Right ventricle myocardium superior (tissue), 1 donor: ENCODE measurements around the gene ZNF768. TPM values are rescaled to one million over a fixed set of nuclear protein-coding genes. Genes with fewer than 3 reads are reported as not detected.
A peak's percentile ranks its signal among the peaks of the same experiment; 100 is the strongest.

Source experiments
- ATAC-seq: fragments of 200-7000 bp; cut with Tn5 transposase; one replicate; pipeline ENCODE4 v1.9.1; 2020; ENCODE audit warnings: mild to moderate bottlenecking; ENCODE audit not compliant: poor library complexity
- DNase-seq: peaks from one replicate; pipeline ENCODE4 v3.0.0-alpha.2; 2020
- intact Hi-C: fragments of 100-400 bp; cut with DNase I; formaldehyde crosslinking; loops from one replicate; pipeline ENCODE4 v1.11.2; 2022
- long read RNA-seq: library from polyadenylated mRNA; unstranded; transcript quantifications from one replicate; pipeline ENCODE4 v2.0.0, GENCODE V29; 2021
- total RNA-seq: library from RNA; stranded (reverse); fragmentation: NEBNext Ultra II Directional; extraction: Animal tissue kit (Norgen Biotek cat#: 25700); gene quantifications from one replicate; pipeline ENCODE4 v1.2.1, GENCODE V29; 2021
- donor health status: DM: no; HTN: yes; CAD: no; lungs with severe emphysema.

ZNF768 gene
- total RNA-seq = 71.7 TPM
- long read RNA-seq, transcript ZNF768-201 (2 exons, 2,315 nt) = major isoform, 28 of 54 reads
- long read RNA-seq, partial matches to known transcripts = 0 of 54 reads
- long read RNA-seq, other reads (novel, unspliced or antisense) = 26 of 54 reads

DNA sequence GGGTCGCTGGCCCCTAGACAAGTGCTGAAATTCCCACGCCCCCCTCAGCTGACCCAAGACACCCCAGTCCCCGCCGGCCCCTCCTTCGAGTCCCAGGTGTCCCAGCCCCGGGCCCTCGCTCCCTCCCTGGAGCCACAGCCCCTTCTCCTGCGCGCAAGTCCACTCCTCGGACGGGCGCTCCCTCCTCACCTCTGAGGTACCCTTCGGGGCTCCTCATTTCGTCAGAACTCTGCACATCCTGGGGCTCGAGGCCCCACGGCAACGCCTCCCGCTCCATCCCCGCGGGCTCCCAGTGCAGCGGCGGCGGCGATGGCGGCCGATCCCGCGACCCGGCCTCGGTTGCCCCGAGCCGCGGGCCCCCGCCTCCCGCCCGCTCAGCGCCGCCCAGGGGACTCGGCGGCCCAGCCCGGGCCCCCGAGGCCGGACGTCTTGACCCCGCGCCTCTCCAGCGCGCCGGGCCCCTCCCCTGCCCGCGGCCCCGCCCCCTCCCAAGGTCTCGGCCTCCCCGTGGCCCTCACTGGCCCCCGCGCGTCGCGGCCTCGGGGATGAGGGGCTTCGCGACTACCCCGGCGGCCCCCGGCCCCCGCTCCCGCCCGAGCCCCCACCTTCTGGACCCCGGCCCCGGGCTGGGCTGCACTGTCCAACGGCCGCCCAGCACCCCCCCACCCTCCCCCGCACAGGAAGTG, at the start of gene ZNF768:
TSS of gene ZNF768 (minus strand) at position 430 of the 686 bp plus-strand sequence. CDS start at position 277, 153 bp downstream.
- intact Hi-C loops = loop anchor here (5.0 to 10.0 kb wide), 2 partner anchors 46 to 81 kb away; partner anchors contain the start of genes SEPHS2 and ZNF688
- ATAC-seq = peak; percentile 68
- DNase-seq = peak; percentile 65

DNA sequence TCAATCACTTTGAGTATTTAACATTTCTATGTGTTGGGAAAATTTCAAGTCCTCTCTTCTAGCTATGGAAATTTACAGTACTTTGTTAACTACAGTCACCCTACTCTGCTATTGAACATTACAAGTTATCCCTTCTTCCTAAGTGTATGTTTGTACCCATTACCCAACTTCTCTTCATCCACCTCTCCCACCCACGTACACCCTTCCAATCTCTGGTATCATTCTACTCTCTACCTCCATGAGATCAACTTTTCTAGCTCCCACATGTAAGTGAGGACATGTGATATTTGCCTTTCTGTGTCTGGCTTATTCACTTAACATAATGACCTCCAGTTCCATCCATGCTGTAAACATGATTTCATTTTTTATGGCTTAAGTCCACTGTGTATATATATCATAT, 48.3 kb upstream of the ZNF768 start:
- intact Hi-C loops = loop anchor here (5.0 kb wide), 1 partner anchor 47 kb away; the partner anchor contains the start of gene ZNF768
- ATAC-seq = no peak
- no peak for DNase-seq

DNA sequence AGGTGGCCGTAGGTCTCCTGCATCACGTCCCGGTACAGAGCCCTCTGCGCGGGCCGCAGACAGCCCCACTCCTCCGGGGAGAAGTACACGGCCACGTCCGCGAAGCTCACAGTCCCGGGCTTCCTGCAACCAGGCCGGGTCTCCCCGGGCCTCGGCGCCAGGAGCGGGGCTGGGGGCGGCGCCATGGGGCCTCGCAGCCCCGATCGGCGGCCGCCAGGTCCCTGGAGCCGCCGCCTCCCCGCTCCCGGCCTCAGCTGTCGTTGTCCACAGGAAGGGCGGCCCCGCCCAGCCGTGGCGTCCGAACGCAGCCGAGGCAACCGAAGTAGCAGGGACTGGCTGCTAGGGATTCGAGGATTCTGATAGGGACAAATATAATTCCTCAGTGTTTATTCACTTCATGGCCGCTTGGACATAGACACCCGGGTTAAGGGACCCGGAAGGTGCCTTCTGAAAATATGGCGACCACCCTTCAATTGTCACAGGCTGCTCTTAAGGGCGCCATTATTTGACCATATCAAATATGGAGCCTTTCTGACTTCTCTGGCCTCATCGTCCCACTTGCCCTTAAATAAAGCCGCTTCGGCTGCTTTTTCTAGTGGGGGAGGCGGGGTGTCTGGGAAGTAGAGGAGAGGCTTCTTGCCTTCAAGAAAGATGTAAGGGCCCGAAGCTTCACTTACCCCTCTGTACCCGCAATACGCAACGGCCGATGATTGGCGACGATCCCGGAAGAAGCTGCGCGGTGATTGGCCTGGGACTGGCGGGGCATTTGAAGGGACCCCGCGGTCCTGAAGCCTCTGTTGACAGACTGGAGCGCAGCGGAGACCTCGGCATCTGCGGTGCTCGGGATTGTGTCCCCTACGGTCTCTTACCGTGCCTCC, 45.3 kb upstream of the ZNF768 start, which contains the start of gene ZNF688:
TSS of gene ZNF688 (minus strand) at position 270 of the 878 bp plus-strand sequence. CDS start at position 185, 85 bp downstream.
- peak; percentile 96 for DNase-seq
- intact Hi-C loops = loop anchor here (5.0 kb wide), 1 partner anchor 44 kb away; the partner anchor contains the start of gene ZNF768
- peak; percentile 90 for ATAC-seq

DNA sequence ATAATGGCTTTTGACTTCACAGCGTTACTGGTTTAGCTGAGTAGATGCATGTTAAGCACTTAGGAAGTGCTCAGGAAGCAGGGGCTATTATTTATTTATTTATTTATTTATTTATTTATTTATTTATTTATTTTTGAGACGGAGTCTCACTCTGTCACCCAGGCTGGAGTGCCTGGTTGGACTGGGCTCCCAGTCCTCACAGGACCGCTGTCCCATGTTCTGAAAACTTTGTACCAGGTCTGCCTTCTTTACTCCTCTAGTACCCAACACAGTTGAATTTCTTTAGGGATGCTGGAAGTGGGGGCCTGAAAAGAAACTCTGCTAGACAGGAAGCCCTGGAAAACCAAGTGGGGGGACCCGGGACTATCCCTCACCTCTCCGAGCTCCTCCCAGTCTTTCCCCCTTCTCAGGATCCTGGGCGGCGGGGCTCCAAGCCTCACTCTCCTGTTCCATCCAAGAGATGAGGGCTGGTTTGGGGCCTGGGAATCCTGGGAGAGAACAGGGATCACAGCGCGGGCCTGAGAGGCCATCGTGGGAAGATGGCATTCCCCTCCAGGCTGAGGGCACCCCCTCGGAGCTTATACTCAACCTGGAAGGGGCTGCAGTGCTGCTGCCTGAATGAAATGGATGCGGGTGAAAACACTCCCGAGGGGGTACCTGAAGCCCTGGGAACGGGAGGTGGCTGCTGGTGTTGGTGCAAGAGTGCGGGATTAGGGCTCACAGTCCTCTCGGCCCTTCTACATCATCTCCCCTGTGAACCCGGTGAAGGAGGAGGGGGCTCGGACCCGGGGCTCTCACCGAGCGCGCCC, 44.5 kb upstream of the ZNF768 start:
- intact Hi-C loops = loop anchor here (5.0 kb wide), 1 partner anchor 44 kb away; the partner anchor contains the start of gene ZNF768
- peak; percentile 30 for ATAC-seq
- DNase-seq = peak; percentile 54

DNA sequence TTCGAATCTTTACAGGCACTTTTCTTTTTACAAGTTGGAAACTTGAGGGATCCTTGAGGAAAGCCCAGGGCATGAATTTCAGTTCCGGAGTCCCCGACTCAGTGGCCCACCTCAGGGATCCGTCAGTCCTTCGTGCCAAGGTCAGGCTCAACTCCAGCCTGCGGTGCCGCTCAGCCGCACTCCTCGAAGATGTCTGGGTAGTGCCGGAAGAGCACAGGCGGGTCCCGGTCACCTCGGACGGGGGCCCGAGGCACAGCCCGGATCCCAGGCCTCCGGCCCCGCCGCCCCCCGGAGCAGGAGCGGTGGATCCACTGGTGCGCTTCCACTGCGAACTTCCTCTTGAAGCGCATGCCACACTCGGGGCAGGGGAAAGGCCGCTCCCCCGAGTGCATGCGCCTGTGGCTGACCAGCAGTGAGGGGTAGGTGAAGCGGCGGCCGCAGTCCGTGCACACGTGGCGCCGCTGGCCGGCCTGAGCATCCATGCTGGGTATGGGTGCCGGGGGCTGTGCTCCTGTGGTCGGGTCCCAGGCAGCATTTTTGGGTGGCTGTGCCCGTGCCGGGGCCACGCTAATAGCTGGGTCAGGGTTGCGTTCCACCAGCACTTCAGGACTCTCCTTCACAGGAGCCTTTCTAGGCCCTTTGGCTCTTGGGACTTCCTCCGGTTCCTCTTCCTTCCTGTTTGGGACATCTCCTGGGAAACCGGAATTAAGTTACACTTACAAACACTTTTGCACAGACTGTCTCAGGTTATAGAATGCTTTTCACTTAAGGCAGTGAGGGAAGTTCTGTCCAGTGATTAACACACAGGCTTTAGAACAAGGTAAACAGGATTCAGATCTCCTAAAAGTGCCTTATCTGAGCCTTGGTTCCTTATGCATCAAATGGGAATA, 43.6 kb upstream of the ZNF768 start:
- DNase-seq (no peak), ATAC-seq (no peak)
- intact Hi-C loops = loop anchor here (5.0 kb wide), 1 partner anchor 43 kb away; the partner anchor contains the start of gene ZNF768

DNA sequence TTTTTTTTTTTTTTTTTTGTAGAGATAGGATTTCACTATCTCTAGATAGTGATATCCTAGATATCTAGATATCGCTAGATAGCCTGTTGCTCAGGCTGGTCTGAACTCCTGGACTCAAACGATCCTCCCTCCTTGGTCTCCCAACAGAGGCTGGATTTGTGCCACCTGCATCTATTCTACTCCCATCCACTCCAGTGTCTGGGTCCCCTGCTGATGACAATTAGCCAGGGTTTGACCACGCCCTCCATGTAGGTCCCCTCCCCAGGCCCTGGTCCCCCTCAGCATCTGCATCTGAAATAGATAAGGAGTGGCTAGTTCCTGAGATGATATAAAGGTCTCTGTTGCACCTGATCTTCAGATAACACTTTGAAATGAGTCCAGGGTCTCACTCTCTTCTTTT, 42.9 kb upstream of the ZNF768 start:
- intact Hi-C loops = no loop called here
- DNase-seq (no peak), ATAC-seq (no peak)

DNA sequence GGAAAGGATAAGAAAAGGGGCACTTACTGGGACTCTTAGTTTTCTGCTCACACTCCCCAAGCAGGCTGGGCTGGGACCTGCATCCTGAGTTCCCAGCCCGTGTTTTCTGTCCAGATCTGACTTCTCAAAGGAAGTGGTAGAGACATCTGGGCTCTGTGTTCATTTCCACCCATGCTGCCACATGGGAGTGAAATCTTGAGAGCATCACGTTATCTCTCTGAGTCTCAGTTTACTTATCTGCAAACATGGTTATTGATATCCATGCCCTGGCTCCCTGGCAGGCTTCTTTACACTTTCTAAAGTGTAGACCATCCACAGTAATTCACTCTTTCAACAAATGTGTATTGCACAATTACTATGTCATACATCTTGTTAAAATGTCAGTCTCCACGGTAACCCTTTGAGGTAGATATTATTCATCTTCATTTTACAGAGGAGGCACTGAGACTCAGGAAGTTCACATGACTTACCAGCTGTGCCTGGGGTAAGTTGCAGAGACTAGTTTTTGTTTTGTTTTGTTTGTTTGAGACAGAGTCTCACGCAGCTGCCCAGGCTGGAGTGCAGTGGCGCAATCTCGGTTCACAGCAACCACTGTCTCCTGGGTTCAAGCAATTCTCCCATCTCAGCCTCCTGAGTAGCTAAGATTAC, 41.7 kb upstream of the ZNF768 start:
- intact Hi-C loops = no loop called here
- ATAC-seq = no peak
- no peak for DNase-seq

DNA sequence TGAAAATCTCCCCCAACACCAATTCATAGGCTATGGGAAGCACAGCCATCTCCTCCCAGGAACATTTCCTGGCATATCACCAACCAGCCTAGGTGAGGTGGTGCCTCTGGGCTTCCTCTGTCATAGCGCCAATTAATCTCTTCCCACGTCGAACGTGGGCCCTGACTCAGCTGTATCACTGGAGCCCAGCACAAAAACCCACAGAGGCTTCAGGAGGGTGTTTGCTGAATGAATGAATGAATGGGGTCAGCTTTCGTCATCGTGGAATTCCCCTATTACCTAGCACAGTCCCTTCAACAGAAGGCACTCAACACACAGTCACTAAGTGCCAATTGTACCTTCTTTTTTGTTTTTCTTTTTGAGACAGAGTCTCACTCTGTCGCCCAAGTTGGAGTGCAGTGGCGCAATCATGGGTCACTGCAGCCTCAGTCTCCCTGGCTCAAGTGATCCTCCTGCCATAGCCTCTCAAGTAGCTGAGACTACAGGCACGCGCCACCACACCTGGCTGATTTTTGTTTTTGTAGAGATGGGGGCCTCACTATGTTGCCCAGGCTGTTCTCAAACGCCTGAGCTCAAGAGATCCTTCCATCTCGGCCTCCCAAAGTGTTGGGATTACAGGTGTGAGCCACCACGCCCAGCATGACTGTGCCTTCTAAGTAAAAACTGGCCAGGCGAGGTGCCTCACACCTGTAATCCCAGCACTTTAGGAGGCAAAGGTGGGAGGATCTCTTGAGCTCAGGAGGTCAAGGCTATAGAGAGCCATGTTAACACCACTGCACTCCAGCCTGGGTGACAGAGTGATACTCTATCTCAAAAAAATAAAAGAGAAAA, 41.0 kb upstream of the ZNF768 start:
- intact Hi-C loops = no loop called here
- no peak for ATAC-seq
- DNase-seq = no peak

DNA sequence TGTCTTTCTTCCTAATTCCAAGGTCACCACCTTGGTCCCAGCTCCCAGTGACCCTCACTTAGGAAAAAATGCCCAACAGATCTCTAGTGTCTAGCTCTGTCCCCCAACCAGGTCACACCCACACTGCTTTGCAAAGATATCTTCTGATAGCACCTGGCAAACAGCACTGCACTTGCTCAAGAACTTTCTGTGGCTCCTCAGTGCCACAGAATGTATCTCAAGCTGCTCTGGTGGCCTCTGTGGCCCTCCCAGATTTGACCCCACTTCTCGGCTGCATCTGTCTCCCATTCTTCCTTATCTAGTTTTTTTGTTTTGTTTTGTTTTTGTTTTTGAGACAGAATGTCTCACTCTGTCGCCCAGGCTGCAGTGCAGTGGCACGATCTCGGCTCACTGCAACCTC, 40.2 kb upstream of the ZNF768 start:
- ATAC-seq (no peak), DNase-seq (no peak)
- intact Hi-C loops = no loop called here

DNA sequence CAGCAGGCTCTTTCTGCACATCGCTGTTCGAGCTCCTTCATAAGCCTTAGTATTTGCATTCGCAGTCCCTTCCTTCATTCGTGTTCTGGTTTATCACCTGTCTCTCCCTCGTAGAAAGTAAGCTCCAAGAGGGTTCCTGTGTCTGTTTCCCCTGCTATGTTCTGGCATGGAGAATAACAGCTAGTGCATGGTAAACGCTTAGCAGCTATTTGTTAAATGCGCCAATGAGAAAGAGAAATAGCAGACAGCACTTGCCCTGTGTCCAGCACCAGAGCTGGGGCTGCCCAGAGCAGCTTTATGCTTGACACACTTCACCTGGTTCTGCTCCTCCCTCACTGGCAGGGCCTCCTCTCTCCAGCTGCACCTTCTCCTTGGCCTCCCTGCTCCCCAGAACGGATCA, 39.6 kb upstream of the ZNF768 start:
- ATAC-seq = no peak
- intact Hi-C loops = no loop called here

DNA sequence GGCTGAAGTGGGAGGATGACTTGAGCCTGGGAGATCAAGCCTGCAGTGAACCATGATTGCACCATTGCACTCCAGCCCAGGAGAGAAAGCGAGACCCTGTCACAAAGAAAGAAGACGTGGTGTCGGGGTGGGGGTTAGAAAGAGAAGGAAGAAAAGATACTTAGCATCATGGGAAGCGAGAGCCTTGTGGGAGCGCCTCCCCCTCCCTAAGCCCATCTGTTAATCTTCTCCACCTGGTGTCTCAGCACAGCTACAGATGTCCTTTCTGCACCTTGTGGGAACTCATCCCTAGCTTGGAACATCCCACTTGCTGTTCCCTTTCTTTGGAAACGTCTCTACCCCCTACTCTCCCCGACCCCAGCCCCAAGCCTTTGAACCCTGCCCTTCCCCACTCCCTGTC, 39.2 kb upstream of the ZNF768 start:
- ATAC-seq = no peak
- intact Hi-C loops = no loop called here

More for the DNA sequence above, 39.6 kb upstream of the ZNF768 start:
- no peak for DNase-seq

DNA sequence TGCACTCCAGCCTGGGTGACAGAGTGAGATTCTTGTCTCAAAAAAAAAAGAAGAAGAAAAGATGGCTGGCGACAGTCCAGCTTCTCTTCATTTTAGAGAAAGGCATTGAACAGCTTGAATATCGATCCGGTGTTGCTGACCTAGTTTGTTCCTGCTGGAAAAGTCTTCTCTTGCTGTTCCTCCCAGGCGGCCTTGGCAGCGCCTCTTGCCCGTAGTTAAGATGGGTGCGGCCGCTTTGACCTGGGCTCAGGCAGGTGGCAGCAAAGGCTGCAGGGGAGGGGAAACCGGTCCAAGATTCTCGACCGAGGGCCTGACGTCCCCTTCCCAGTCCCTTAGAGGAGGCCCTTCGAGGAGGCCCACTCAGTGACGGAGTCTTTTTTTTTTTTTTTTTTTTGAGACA, 35.7 kb upstream of the ZNF768 start:
- intact Hi-C loops = no loop called here
- no peak for ATAC-seq
- no peak for DNase-seq

More for the DNA sequence above, 39.2 kb upstream of the ZNF768 start:
- DNase-seq = no peak

DNA sequence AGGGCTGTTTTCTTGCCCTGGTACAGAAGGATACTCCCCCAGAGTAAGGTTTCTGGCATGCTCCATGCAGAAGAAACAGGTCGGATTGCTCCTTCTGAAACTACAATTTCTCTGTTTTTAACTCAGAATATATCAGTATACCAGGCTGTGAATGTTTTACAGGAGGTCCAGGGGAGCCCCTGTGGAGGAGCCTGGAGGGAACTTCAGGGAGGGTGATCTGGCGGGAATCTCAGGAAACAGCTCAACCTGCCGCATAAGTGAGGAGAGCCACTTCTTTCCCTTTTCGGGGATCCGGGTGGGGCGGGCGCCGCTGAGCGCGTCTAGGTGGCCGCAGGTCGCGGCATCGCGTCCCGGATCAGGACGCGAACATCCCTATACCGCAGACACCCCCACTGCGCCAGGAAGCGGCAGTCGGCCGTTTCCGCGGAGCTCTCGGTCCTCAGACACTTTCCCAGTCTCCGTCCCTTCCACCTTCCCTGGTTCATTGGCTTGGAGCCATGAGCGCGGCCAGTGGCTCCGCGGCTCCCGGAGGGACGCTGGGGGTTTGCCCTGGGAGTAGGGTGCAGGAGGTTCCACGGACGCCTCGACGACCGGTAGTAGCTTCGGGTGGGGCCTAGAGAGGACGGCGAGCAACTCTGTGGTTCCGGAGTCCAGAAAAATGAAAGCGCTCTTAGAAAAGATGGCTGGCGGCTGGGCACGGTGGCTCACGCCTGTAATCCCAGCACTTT, 34.9 kb upstream of the ZNF768 start:
- peak; percentile 64 for DNase-seq
- intact Hi-C loops = no loop called here
- ATAC-seq = no peak

DNA sequence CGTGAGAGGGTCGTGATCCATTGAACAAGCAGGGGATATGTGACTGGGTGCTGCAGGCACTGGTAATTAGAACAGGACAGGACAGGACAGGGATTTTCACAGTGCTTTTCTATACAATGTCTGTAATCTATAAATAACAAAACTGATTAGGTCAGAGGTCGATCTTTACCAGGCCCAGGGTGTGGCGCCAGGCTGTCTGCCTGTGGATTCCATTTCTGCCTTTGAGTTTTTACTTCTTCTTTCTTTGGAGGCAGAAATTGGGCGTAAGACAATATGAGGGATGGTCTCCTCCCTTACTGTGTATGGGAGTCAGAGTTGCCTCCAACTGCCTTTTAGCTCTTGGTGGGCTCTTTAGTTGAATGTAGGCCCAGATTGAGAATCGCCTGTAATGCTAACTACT, 33.3 kb upstream of the ZNF768 start:
- intact Hi-C loops = no loop called here

DNA sequence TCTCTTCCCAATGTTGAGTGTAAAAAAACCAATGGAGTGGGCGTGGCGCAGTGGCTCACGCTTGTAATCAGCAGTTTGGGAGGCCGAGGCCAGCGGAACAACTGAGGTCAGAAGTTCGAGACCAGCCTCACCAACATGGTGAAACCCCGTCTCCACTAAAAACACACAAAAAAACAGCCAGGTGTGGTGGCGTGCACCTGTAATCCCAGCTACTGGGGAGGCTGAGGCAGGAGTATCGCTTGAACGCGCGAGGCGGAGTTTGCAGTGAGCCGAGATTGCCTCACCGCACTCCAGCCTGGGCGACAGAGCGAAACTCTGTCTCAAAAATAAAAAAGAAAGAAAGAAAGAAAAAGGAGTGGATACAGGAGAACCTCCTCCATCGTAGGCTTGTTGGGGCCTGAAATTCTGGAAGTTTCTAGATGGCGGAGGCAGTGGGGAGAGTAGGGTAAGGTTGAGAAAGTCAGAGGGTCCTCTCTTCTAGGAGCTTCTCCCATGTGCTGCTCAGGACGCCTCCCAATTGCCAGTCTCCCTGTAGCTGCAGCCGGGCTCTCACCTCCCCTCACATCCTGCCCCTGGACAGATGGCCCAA, 32.5 kb upstream of the ZNF768 start:
- ATAC-seq (no peak), DNase-seq (no peak)
- intact Hi-C loops = no loop called here

More for the DNA sequence above, 33.3 kb upstream of the ZNF768 start:
- DNase-seq (no peak), ATAC-seq (no peak)
